H9 (cell line): ENCODE results near the gene PTPRN2. TPM values are rescaled to one million over a fixed set of nuclear protein-coding genes. Genes with fewer than 3 reads are reported as not detected.

Source experiments
- DNase-seq: peaks from one replicate; pipeline ENCODE4 v3.0.0-alpha.2; 2017
- H2AFZ ChIP-seq: one replicate; pipeline ENCODE4 v1.6.1; 2013; ENCODE audit warnings: mild to moderate bottlenecking, low read length, control low read depth, moderate library complexity
- H2AK5ac ChIP-seq: 2 replicates; pipeline ENCODE4 v1.6.1; 2013; ENCODE audit warnings: low read length, control low read depth, mixed read lengths; ENCODE audit not compliant: insufficient read length
- H2BK120ac ChIP-seq: one replicate; pipeline ENCODE4 v1.6.1; 2013; ENCODE audit warnings: low read depth, mild to moderate bottlenecking, low read length, control low read depth, inconsistent platforms; ENCODE audit not compliant: poor library complexity, severe bottlenecking
- H2BK12ac ChIP-seq: 2 replicates; pipeline ENCODE4 v1.6.1; 2013; ENCODE audit warnings: low read length, control low read depth, mixed read lengths, low read depth; ENCODE audit not compliant: insufficient read length
- H2BK15ac ChIP-seq: 2 replicates; pipeline ENCODE4 v1.6.1; 2013; ENCODE audit warnings: low read depth, low read length, control low read depth
- H2BK20ac ChIP-seq: one replicate; pipeline ENCODE4 v1.6.1; 2013; ENCODE audit warnings: low read depth, mild to moderate bottlenecking, low read length, control low read depth, inconsistent platforms; ENCODE audit not compliant: poor library complexity, severe bottlenecking
- H2BK5ac ChIP-seq: 2 replicates; pipeline ENCODE4 v1.6.1; 2013; ENCODE audit warnings: low read length, control low read depth, mixed read lengths; ENCODE audit not compliant: insufficient read length
- H3K14ac ChIP-seq: 2 replicates; pipeline ENCODE4 v1.6.1; 2013; ENCODE audit warnings: low read length, control low read depth; ENCODE audit not compliant: insufficient read depth
- H3K18ac ChIP-seq: 2 replicates; pipeline ENCODE4 v1.6.1; 2013; ENCODE audit warnings: low read depth, mild to moderate bottlenecking, mixed read lengths, low read length, control low read depth; ENCODE audit not compliant: insufficient read length
- H3K23ac ChIP-seq: 2 replicates; pipeline ENCODE4 v1.6.1; 2013; ENCODE audit warnings: low read length, control low read depth, mixed read lengths, low read depth; ENCODE audit not compliant: insufficient read length
- H3K23me2 ChIP-seq: 2 replicates; pipeline ENCODE4 v1.6.1; 2013; ENCODE audit warnings: low read depth, mild to moderate bottlenecking, mixed read lengths, low read length, control low read depth; ENCODE audit not compliant: insufficient read length, poor library complexity, severe bottlenecking
- H3K27ac ChIP-seq: 2 replicates; pipeline ENCODE4 v1.5.1; 2013; ENCODE audit warnings: low read length, control low read depth, mixed read lengths, low read depth; ENCODE audit not compliant: insufficient read length
- H3K27me3 ChIP-seq: 2 replicates; pipeline ENCODE4 v1.6.1; 2013; ENCODE audit warnings: low read length, control low read depth, inconsistent platforms; ENCODE audit not compliant: insufficient read depth
- H3K4ac ChIP-seq: 2 replicates; pipeline ENCODE4 v1.6.1; 2013; ENCODE audit warnings: low read depth, mild to moderate bottlenecking, control low read depth, inconsistent platforms, low read length, moderate library complexity
- H3K4me1 ChIP-seq: 2 replicates; pipeline ENCODE4 v1.6.1; 2013; ENCODE audit warnings: low read length, control low read depth, inconsistent platforms; ENCODE audit not compliant: insufficient read depth
- H3K4me2 ChIP-seq: 2 replicates; pipeline ENCODE4 v1.6.1; 2013; ENCODE audit warnings: low read length, control low read depth, mixed read lengths; ENCODE audit not compliant: insufficient read length, insufficient read depth
- H3K56ac ChIP-seq: 2 replicates; pipeline ENCODE4 v1.6.1; 2013; ENCODE audit warnings: low read depth, mild to moderate bottlenecking, mixed read lengths, low read length, control low read depth; ENCODE audit not compliant: insufficient read length
- H3K79me1 ChIP-seq: 2 replicates; pipeline ENCODE4 v1.6.1; 2013; ENCODE audit warnings: low read depth, mild to moderate bottlenecking, moderate library complexity, low read length, control low read depth, inconsistent platforms; ENCODE audit not compliant: insufficient read depth, poor library complexity, severe bottlenecking
- H3K79me2 ChIP-seq: 2 replicates; pipeline ENCODE4 v1.6.1; 2013; ENCODE audit warnings: low read length, control low read depth, inconsistent platforms; ENCODE audit not compliant: insufficient read depth
- H3K9ac ChIP-seq: 2 replicates; pipeline ENCODE4 v1.6.1; 2013; ENCODE audit warnings: low read length, control low read depth, mixed read lengths; ENCODE audit not compliant: insufficient read length; ENCODE audit errors: extremely low read depth
- H3K9me3 ChIP-seq: one replicate; pipeline ENCODE4 v1.6.1; 2013; ENCODE audit warnings: low read depth, low read length, inconsistent platforms; ENCODE audit not compliant: control insufficient read depth
- H3T11ph ChIP-seq: one replicate; pipeline ENCODE4 v1.6.1; 2013; ENCODE audit warnings: mild to moderate bottlenecking, low read length, control low read depth, inconsistent platforms
- H4K20me1 ChIP-seq: one replicate; pipeline ENCODE4 v1.6.1; 2013; ENCODE audit not compliant: control insufficient read depth, insufficient read length, insufficient read depth
- H4K5ac ChIP-seq: 2 replicates; pipeline ENCODE4 v1.6.1; 2013; ENCODE audit warnings: low read depth, mild to moderate bottlenecking, mixed read lengths, low read length, control low read depth; ENCODE audit not compliant: insufficient read length
- H4K8ac ChIP-seq: replicated peaks from 2 replicates; pipeline ENCODE4 v1.6.1; 2013; ENCODE audit warnings: low read length, control low read depth, mixed read lengths, low read depth; ENCODE audit not compliant: insufficient read length
- H4K91ac ChIP-seq: 2 replicates; pipeline ENCODE4 v1.6.1; 2013; ENCODE audit warnings: low read depth, mild to moderate bottlenecking, moderate library complexity, mixed read lengths, low read length, control low read depth; ENCODE audit not compliant: insufficient read length
- H3K27ac Mint-ChIP-seq, 3 experiments: 2 replicates in 2 of 3; 3 replicates in 1 of 3; pipeline ENCODE4 v1.8.0; 2020 to 2021; ENCODE audit warnings: mixed read lengths in 3 of 3, mild to moderate bottlenecking in 1 of 3, moderate library complexity in 1 of 3
- H3K27me3 Mint-ChIP-seq: 2 replicates; pipeline ENCODE4 v1.8.0; 2021; ENCODE audit warnings: low read depth, mild to moderate bottlenecking, moderate library complexity, mixed read lengths
- H3K36me3 Mint-ChIP-seq, 3 experiments: 2 replicates in 2 of 3; 3 replicates in 1 of 3; pipeline ENCODE4 v1.8.0; 2020 to 2021; ENCODE audit warnings: low read depth in 3 of 3, mixed read lengths in 3 of 3; ENCODE audit not compliant: insufficient read depth in 1 of 3
- H3K4me1 Mint-ChIP-seq, 2 experiments: 2 replicates each; pipeline ENCODE4 v1.8.0; 2020; ENCODE audit warnings: mixed read lengths in 2 of 2
- H3K4me3 Mint-ChIP-seq, 2 experiments: 2 replicates in 1 of 2; 3 replicates in 1 of 2; pipeline ENCODE4 v1.8.0; 2020 to 2021; ENCODE audit warnings: mild to moderate bottlenecking in 2 of 2, mixed read lengths in 2 of 2, moderate library complexity in 1 of 2
- H3K9me3 Mint-ChIP-seq, 2 experiments: 2 replicates in 1 of 2; 3 replicates in 1 of 2; pipeline ENCODE4 v1.8.0; 2020; ENCODE audit warnings: mild to moderate bottlenecking in 2 of 2, mixed read lengths in 2 of 2, moderate library complexity in 1 of 2
- CTCF ChIP-seq: fragments of 200-600 bp; sonication (generic); conservative IDR thresholded peaks from 3 replicates; pipeline ENCODE4 v1.8.0; 2021; ENCODE audit warnings: antibody characterized with exemption, mild to moderate bottlenecking
- WGBS: extraction: QIAGEN DNeasy Blood & Tissue Kit; methylation state at CpG from one replicate; pipeline ENCODE4 v1.1.7; 2013; ENCODE audit warnings: missing lambda C conversion rate, low lambda C conversion rate, mixed read lengths; ENCODE audit not compliant: insufficient read length; ENCODE audit errors: extremely low coverage; 5-methylcytosine and 5-hydroxymethylcytosine counted together
- total RNA-seq: library from RNA; stranded (reverse); gene quantifications from 2 replicates; pipeline ENCODE4 v1.2.1, GENCODE V29; 2021

PTPRN2 gene
- total RNA-seq, 1 experiment from 2014 or later, result 5.2 TPM

GRCh38 chr7:158244430-158244829, 343.2 kb downstream of the PTPRN2 start:
- Mint-ChIP-seq H3K9me3 (no peaks in the 10 kb centered on the region; a peak in 1 of 5 replicates), H3K4me3 (no peak overlapping the region), H3K4me1 (peaks cover 0 to 3% of the 10 kb centered on the region in 2 experiments; a peak in 1 of 4 replicates), H3K36me3 (peaks cover 0 to 2% (median 0%) of the 10 kb centered on the region in 3 experiments; a peak in 2 of 7 replicates), H3K27ac (no peak overlapping the region), H3K27me3 (no peaks in the 10 kb centered on the region)
- Histone ChIP-seq H2BK12ac (no peak overlapping the region), H2BK120ac (no peak overlapping the region), H3K4me2 (no peak overlapping the region), H2AK5ac (no peak overlapping the region), H2BK20ac (no peak overlapping the region), H3K56ac (no peak overlapping the region), H2AFZ (no peak overlapping the region), H3K23me2 (no peaks in the 10 kb centered on the region), H3K4me1 (no peaks in the 10 kb centered on the region), H3K4ac (no peak overlapping the region), H4K20me1 (no peaks in the 10 kb centered on the region), H4K5ac (no peak overlapping the region), H3K27ac (no peak overlapping the region), H3T11ph (no peak overlapping the region), H3K79me1 (no peaks in the 10 kb centered on the region), H3K23ac (no peak overlapping the region), H2BK5ac (no peak overlapping the region), H3K9ac (no peak overlapping the region), H3K9me3 (no peaks in the 10 kb centered on the region), H3K27me3 (no peaks in the 10 kb centered on the region), H3K18ac (no peak overlapping the region), H3K79me2 (no peaks in the 10 kb centered on the region), H4K8ac (no peak overlapping the region), H2BK15ac (no peak overlapping the region), H4K91ac (no peak overlapping the region), H3K14ac (no peak overlapping the region)
- TF ChIP-seq CTCF, result no peak
- WGBS, result 100% methylated on average over 2 of the region's 4 CpGs
- DNase-seq, result no peak
